Measurements from ENCODE around the gene WWTR1. TPM values are rescaled to one million over a fixed set of nuclear protein-coding genes. Genes with fewer than 3 reads are reported as not detected.

WWTR1 gene
- total RNA-seq, 1 donor from 2014 or later = 183 TPM

DNA sequence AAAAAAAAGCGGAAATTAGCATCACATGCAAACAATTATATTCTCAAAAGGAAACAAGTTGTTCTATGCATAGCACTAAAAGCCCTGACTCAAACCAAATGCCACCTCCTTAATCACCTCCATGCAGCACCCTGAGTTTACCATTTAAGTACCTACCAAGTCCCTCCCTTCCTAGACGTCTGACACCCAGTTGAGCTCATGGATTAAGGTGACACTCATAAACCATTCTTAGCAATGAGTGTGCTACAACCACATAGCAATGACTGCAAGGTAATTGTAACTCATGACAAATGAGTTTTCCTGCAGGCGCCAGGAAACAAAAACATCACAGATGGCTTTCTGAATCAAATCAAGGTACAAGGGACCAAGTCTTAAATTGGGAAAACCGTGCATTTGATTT is 32.0 kb downstream of the WWTR1 start:
- DNase-seq (ENCODE audit: extremely low read depth, low read depth, low spot score) = no peak

DNA sequence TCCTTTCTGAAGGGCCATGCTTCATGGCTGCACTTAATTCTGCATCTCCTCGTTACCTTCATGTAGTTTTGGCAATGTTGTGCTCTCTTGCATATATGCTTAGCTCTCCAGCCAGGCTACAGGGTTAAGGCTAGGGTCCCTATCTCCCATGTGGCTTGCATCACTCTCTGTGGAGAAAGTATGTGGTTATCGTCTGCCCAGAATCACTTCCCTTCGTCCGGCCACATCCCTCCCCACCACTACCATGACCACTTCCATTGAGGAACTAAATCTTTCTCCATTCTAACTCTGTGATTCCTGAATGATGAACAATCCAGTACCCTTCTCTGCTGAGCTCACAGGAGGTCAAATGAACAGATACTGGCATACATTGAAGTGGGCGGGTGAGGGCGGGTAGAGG is 34.0 kb downstream of the WWTR1 start:
- DNase-seq (ENCODE audit: extremely low read depth, low read depth, low spot score) = no peak

DNA sequence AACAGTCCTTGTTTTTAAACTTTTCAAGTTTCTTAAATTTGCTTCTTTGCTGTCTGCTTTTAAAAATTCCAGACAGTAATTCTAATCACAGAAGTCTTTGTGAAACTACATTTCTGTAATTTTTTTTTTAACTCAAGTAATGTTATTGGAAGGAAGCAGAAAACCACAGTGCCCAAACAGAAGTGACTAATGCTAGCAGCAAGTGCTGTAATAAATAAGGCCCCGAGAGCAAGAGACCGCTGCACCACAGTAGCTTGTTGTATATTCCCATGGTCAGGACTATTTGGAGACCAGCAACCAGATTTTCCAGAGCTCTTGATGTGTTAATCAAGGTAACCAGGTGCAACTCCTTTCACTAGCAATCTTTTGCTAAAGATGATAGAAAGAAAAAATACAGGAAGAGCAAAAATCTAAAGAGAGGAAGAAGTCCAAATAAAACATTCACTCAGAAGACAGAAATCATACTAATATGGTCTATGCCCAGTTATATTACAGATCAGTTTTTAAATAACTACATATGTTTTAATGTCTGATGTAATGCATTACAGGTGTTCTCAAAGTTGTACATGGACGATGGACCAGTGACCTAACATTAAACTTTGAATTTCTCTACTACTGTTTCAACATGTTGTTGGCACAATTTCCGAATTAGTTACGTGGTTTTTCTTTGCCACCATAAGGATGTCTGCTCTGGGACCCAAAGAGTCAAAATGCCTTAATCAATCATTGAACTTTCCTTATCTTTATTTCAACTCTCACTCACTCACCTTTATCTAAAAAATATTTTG is 36.4 kb downstream of the WWTR1 start:
- no peak for DNase-seq (ENCODE audit: extremely low read depth, low read depth, low spot score)

DNA sequence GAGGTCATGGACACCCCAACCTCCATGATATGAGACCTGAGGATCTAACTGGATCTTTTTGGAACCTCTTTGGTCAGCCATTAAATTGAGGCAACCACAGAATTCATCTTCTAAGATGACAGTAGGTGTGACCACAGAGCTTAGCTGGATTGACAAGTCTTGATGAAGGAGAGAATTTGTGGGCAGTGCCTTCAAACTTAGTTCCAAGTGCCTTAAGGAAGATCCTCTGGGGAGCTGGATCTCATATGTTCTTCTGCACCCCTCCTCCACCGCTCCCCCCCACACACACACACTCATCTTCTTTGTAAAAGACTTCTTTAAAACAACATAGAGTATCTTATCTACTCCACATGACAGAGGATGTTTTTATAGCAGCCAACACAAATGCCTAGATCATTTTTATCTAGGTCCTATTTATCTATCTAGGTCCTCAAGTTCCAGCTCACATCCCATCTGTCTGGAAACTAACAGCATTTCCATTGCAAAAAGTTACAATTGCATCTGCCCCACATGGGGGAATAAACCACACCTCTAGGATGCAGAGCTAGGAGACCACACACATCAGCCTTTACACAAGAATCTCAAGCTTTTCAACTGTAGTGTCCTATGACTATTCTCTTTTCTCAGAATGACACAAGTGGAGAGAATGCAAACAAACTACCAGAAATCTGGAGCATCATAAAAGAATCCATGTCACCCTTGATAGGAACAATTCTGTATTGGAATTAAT is 37.4 kb downstream of the WWTR1 start:
- DNase-seq (ENCODE audit: extremely low read depth, low read depth, low spot score) = no peak

DNA sequence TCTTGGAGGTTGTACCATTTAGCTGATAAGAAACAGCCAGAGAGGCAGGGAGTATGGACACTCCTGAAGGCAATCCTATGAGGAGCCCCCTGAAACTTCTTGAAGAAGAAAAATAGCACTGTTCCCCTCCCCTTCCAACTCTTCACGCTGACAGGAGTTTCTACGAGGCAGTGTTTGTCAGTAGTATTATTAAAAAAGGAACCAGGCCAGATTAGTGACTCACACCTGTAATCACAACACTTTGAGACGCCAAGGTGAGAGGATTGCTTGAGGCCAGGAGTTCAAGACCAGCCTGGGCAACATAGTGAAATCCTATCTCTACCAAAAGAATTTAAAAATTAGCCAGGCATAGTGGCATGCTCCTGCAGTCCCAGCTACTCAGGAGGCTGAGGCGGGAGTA is 38.7 kb downstream of the WWTR1 start:
- no peak for DNase-seq (ENCODE audit: extremely low read depth, low read depth, low spot score)

DNA sequence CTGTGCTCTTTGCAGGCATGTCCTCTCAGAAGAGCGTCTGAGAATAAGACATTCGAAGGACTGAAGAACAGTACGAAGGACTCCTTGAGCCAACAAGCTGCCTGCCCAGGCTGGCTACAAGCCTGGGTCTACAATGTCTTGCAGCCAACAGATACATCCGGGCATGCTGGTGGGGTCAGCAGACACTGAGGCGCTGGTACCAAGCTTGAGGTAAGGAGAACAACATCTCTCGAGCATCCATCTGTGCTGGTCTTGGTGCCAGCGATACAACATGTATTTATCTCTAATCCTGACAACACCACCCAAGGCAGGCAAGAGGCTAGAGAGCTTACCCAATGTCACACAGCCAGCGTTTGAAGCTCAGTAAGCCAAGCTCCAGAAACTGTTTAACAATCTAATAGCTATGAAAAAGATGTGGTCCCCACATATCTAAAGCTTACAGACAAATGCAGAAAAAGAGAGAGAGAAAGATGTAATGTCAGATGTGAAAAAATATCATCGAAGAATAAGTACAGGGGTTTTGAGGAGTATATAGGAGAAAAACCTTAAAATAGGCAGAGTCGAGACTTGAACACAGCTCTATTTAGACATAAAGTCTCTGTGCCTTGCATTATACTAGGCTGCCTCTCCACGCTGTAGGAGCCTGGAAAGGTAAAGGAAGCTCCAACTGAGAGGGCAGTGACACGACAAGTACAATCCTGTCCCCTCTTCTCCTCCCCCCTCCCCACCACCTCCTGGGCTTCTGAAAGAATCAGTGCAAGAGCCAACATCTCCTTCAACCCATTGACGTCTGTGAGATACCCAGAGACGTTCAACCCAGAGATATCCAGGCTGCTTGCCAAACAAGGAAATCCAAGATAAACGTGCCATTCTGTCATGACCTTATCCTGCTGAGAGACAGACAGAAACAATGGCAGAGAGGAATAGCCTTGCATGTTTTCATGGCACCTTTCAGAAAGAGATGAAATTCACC is 39.4 kb downstream of the WWTR1 start:
- no peak for DNase-seq (ENCODE audit: extremely low read depth, low read depth, low spot score)

DNA sequence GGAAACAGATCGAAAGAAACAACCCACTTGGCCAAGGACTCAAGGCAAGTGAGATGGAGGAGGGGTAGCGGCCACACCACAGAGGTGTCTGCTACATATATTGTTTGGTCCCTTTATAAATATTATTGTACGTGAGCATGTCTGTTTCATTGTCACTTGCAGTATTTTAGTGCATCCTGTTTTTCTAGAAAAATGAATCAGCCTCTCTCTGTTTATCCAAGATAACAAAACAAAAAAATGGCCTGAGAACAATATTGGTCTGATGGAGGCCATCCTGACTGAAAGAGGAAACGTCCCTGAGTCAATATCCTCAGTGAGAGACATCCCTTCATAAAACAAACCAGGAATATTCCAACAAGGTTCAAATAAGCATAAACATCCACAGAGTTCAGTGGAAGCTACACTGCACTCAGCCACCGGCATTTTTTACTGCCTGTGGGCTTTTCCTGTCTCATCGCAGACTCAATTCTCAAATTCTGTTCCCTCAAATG is 42.0 kb downstream of the WWTR1 start:
- DNase-seq (ENCODE audit: extremely low read depth, low read depth, low spot score) = peak; percentile 98

DNA sequence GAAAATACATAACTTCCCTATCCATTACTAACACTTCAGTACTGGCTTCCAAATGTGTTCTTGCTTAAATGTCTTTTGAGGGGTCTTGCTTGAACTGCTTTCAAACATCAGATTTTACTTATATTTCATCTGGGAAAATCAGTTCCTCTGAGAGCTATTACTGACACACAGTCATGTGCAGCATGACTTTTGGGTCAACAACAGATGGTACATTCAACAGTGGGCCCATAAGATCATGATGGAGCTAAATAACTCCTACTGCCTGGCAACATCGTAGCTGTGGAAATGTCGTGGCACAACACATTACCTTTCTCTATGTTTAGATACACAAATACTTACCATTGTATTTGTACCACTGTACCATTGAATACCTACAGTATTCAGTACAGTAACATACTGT is 43.8 kb downstream of the WWTR1 start:
- no peak for DNase-seq (ENCODE audit: extremely low read depth, low read depth, low spot score)

DNA sequence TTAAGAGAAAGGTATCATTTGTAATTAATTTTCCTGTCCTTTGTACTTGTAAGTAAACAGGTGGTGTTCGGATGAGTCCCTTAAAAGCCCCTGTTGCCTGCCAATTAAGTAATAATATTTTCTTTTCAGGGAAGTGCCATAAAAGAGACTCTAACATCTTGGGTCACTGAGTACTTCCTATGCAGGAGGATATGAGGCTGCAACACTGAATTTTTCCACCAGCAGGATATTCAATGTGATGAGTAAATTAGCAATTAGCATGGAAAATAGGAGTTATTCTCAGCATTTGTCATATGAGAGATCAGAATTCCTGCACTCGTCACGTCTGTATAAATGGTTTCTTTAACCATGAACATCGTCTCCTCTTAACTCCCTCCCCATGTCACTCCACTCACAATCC is 45.4 kb downstream of the WWTR1 start:
- no peak for DNase-seq (ENCODE audit: extremely low read depth, low read depth, low spot score)

DNA sequence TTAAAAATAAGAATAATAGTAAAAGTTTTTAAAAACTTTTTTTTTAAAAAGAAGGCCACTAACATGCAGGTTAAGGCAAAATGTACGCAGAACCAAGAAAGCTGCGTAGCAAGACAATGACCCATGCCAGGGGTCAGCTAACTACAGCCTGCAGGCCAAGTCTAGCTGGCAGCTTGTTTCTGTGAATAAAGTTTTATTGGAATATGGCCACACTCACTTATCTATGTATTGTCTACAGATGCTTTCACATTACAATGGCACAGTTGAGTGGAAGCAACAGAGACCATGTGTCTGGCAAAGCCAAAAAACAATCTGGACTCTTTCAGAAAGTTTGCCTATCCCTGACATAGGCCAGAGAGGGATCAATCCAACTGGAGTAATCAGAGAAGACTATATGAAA is 46.7 kb downstream of the WWTR1 start:
- DNase-seq (ENCODE audit: extremely low read depth, low read depth, low spot score) = no peak

DNA sequence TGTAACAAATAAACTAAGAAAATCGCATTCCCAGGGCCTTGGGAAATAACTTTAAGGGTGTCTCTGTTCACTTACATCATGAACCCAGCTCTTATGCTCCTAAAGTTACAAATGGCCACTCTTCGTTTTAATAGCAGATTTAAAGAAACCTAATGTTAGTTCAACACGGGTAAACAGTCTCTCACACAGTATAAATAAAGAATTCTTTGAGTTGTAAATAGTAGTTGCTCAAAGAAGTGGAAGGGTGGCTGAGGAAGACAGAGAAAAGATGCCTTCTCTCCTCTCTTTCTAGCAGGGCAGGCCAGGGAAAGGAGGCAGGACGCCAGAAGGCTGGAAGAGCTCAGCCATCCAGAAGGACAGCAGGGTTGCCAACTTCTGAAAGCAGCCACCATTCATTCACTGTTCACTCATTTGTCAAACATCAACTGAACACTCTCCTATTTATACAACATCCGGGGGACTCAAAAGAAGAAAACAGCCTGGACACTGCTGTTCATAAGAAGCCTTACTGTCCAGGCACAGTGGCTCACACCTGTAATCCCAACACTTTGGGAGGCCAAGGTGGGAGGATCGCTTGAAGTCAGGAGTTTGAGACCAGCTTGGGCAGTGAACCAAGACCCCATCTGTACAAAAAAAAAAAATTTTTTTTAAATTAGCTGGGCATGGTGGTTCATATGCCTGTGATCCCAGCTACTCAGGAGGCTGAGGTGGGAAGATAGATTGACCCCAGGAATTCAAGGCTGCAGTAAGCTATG is 47.3 kb downstream of the WWTR1 start:
- no peak for DNase-seq (ENCODE audit: extremely low read depth, low read depth, low spot score)

DNA sequence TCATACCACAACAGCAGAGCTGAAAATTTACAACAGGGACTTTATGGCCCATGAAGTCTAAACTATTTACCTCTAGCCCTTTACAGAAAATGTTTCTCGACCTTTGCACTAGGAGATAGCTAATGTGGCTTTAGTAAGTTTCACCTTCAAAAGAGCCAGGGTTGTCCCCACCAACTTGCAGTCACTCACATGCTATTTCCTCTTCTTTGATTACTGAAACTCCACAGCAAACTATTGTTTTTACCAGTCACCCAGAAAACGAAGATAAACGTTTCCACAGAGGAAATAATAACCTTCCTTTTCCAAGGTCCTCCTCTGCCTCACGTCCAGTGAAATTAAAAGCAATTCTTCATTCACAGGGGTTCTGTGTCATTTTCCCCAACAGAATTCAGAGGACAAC is 48.2 kb downstream of the WWTR1 start:
- no peak for DNase-seq (ENCODE audit: extremely low read depth, low read depth, low spot score)

DNA sequence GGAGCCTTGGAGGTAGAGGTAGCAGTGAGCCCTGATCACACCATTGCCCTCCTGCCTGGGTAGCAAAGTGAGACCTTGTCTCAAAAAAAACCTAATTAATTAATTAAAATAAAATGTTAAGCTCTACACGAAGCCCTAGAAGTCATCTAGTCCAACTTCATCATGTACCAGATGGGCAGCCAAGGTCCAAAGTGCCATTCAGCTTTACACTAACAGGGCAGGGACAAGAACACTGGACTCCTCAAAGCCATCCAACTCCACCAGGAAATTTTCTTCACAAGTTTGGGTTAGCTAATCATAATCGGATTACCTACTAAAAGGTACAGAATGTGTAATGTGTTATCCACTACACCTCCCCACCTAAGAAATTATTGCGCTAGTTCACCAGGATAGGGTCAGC is 48.8 kb downstream of the WWTR1 start:
- no peak for DNase-seq (ENCODE audit: extremely low read depth, low read depth, low spot score)

DNA sequence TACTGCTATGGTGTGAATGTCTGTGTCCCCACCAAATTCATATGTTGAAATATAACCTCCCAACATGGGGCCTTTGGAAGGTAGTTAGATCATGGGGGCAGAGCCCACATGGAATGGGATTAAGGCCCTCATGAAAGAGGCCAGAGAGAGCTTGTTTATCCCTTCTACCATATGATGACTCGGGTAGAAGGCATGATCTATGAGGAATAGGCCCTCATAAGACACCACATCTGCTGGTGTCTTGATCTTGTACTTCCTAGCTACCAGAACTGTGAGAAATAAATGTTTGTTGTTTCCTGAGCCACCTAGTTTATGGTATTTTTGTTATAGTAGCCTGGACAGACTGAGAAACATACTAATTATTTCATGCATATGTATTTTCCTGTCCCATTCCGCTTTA is 51.9 kb downstream of the WWTR1 start:
- no peak for DNase-seq (ENCODE audit: extremely low read depth, low read depth, low spot score)

DNA sequence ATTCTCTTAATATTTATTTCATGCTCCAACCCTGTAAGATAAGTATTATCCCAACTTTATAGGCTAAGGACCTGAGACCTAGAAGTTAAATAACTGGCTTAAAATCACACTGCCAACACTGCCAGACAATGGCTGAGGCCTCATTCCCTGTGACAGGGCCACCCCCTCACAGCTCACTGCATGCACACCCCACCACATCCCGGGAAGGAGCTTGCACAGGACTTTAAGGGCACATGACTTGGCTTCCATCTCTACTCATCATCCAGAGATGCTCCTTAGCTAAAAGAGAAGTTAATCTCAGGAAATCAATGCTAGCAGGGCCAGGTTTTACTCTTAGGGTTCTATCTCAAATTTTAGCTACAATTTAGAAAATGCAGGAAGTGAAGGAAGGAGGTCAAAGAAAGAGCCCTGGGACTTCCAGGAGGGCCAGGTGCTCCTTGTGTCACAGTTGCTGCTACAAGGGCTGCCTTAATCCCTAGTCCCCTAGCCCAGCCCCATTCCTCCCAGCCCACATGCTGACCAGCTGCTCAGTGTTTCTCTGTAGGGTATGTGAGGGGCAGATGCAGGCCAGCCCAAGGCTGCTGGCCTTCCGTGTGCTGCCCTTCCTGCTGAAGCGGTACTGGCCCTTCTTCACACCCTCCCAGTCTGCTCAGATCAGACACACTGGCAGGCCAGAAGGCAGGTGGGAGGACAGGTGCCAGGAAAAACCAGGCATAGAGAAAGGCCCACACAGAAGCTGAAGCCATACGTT is 53.5 kb downstream of the WWTR1 start:
- no peak for DNase-seq (ENCODE audit: extremely low read depth, low read depth, low spot score)

DNA sequence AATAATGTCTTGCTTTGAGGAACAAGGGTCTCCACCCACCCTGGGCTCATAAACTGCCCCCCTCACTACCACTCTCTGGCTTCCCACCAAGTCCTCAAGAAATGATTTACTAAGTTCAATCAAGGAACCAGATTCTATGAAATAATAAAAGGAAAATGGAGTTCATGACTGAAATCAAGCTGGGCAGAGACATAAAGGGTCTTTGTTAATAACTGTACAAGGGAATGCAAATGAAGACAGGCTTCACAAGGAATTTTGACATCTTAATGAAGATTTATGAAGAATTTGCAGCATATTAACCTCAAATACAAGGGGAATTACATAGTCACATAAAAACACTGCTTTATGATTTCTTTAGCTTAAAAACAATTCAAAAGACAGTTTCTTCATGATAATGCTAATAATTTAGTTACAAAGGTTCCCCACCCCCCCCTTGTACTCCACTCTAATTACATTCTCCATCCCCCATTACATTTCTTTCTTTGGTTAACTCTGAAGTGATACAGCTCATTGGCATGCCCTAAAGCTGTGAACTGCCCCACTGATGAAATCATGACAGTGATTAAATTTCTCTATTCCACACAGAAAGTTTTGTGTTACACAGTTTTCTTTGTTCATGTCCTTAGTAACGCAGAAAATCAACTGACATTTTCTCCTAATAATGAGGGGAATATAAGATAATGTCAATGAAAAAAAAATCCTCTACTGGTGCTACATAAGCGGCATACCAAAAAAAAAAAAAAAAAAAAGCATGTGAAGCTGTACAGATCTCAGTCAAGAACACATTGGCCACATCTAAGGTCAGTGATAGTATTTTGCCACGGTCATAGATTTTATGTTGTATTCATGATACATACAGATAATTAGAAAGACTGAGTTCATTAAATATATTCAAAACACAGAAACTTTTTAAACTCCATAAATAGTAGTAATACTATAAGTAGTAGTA is 54.4 kb downstream of the WWTR1 start:
- no peak for DNase-seq (ENCODE audit: extremely low read depth, low read depth, low spot score)

DNA sequence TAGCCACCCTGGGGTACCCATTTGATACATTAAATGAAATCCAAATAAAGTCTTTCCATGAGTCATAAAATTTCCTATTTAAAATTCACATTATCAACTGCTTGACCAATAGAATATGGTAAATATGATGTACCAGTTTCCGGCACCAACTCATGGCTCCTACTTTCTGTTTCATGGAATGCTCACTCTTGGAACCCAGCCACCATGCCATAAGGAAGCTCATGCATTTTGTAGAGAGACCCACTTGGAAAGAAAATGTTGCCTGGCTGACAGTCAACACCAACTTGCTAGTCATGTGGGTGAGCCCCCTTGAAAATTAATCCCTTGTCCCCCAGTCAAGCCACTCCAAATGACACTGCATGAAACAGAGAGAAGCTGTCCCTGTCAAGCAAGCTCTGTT is 57.2 kb downstream of the WWTR1 start:
- no peak for DNase-seq (ENCODE audit: extremely low read depth, low read depth, low spot score)

DNA sequence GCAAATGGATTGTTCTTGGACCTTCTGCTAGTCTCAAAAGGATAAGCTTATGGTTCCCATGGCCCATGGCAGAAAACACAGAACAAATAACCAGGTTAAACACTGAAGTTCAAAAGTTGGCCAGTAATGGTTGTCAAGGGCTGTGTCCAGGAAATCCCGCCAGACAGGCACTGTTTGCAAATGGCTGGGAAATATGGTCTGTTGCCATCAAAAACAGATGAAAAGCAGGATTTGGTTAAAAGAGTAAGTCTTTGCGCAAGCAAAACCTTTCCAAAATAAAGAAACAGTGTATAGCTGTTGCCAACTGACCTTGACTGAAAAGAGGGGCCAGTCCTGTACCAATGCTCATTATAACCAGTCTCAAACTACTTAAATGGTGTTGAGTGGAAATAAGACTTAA is 58.6 kb downstream of the WWTR1 start:
- no peak for DNase-seq (ENCODE audit: extremely low read depth, low read depth, low spot score)

Measured in glomerular endothelial cell (primary cell).